Left renal pelvis (tissue), 4 donors: ENCODE results near the gene NTN1. TPM values are rescaled to one million over a fixed set of nuclear protein-coding genes. Genes with fewer than 3 reads are reported as not detected.
"Not testable (repeated sequence)": the region's sequence is repeated elsewhere in the genome, so short reads cannot be mapped to it uniquely, and the experiment has no call there.

Source experiments
- DNase-seq, 4 donors: peaks; one replicate each; pipeline ENCODE4 v3.0.0-alpha.2; 2013; ENCODE audit warnings: low read depth in 4 of 4, low spot score in 3 of 4
- polyA plus RNA-seq, 4 donors: library from polyadenylated mRNA; unstranded; fragments of 120-200 nt; gene quantifications; one replicate each; pipeline ENCODE4 v1.2.1, GENCODE V29; 2013; ENCODE audit not compliant: insufficient read length in 4 of 4

Gene NTN1
- polyA plus RNA-seq, 4 donors = 5.2 to 188 (median 9.4) TPM

DNA sequence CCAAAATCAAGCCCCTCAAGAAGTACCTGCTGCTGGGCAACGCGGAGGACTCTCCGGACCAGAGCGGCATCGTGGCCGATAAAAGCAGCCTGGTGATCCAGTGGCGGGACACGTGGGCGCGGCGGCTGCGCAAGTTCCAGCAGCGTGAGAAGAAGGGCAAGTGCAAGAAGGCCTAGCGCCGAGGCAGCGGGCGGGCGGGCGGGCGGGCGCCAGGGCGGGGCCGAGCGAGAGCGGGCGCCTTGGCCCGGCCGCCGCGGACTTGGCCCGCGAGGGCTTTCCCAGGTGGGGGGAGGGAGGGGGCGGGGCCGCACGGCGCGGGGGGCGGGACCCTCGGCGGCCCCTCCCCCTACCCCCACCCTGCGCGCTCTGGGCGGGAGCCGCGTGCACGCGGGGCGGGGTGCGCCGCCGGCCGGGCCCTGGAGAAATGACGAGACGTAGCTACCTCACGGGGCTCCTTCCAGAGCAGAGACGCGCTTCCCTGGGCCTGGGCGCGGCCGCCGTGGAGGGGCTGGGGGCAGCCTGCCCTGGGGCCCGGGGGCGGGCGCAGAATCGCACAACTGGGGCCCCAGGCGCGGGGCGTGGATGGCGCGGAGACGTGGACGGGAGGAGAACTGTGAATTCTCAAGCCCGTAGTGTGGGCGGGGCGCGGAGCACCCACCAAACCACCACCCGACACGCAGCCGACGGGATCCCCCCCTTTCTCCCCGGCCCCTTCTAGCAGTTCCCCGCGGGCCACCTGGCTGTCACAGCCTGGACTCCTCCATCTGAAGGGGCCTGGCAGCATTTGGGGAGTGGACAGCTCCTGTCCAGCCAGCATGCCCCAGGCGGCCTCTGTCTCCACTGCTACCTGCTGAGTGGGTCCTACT is 218.7 kb downstream of the NTN1 start:
- no peak for DNase-seq

DNA sequence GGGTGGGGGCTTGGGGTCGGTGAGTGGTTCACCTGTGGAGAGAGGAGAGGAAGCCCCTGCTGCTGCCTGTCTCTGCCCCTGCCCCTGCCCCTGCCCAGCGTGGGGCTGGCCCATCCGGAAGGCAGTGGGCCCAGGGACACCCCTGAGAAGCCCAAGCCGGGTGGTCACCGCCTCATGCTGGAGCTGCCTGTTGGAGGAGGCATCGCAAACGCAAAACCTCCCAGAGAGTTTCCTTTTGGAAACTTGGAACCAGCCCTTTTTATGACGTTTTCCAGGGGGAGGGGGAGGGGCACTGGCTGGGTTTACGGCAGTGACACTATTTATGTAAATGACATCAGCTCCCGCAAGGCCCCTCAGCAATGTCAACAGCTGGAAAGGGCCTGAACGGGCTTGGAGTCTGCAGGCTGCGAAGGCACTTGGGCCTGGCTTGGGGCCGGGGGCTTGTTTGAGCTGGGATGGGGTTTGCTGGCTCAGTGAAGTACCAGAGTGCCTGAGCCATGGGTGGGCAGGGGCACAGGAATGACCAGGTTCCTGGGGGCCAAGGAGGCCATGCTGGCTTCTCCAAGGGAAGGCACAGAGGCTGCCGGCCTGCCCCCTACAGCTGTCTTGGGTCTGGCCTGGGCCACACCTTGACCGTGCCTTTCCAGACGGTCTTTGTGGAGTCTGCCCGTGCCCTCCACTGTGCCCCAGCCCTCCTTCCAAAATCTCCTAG is 219.5 kb downstream of the NTN1 start:
- DNase-seq = peak; percentile 61 to 81 (median 66)

DNA sequence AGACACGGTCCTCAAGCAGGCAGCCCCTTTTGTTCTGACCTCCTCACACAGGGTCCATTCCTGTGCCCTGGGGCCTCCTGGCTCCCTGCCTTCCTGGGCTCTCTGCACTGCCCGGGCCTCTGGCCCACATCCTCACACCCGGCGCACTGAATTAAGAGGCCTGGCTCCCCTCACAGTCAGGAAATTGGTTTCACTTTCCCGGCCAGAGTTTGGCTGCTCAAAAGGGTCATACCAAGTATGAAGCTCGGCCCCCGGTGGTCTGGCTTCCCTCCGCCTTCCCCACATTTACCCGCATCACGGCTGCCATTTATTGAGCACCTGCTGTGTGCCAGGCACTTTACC is 220.0 kb downstream of the NTN1 start:
- DNase-seq = no peak

DNA sequence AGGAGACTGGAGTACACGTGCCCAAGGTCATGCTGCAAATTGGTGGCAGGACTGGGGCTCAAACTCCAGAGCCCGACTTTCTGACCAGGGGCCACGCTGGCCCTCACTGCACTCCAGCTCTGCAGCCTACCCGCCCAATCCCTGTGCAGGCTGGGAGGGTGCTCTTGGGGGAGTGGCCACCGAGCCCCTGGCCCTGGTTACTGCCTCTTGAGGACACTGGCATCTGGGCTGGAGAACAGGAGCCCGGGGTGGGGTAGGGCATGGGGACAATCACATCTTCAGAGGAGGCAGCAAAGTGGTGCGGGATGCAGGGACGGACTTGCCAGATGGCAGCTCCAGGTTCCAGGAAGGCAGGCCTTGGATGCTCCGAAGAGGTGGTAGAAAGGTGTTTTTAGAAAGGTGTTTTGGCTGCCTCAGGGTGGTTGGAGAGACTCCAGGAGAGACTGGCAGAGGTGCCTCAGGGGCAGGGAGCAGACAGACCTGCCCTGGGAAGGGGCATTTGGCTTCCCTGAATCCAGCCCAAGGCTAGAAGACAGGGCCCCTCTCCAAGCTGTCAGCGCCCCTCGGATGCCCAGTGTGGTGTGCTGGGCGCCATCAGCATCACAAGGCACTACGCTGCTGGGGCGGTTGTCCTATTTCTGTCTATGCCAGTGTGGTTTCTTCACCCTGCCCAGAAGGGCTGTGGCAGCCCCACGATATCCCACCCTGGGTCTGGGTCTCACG is 220.6 kb downstream of the NTN1 start:
- no peak for DNase-seq

DNA sequence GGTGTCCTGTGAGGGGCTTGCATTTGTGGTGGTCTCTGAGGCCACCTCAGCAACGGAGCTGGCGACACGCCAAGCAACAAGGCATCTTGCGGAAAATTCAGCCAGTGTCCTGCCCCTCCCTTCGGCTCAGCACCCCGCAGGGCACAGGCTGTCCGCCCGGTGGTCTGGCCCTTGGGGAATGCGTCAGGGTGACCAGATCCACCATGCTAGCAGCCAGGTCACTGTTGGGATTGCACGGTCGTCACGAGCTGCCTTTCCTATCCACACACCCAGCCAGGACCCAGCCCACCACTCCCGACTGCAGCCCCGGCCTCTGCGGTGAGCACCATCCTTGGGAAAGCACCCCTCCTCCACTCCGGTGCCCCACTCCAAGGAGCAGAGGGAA is 221.2 kb downstream of the NTN1 start:
- no peak for DNase-seq

DNA sequence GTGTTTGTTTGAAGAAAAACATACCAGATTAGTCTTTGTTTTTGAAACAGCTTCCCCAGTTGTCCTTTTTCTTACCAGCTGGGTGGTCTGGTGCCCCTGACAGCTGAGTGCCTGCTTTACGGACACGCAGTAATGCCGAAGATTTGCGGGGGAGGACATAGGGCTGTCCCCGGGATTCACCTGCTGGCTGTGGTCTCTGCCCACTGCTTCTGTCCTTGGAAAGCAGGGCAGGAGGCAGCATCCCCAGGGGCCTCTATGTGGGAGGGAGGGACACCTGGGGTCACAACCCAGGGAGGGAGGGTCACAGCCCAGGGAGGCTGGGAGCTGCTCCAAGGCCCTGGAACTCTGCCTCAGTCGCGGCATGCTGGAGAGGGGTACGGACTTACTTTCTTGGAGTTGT is 221.7 kb downstream of the NTN1 start:
- no peak for DNase-seq

DNA sequence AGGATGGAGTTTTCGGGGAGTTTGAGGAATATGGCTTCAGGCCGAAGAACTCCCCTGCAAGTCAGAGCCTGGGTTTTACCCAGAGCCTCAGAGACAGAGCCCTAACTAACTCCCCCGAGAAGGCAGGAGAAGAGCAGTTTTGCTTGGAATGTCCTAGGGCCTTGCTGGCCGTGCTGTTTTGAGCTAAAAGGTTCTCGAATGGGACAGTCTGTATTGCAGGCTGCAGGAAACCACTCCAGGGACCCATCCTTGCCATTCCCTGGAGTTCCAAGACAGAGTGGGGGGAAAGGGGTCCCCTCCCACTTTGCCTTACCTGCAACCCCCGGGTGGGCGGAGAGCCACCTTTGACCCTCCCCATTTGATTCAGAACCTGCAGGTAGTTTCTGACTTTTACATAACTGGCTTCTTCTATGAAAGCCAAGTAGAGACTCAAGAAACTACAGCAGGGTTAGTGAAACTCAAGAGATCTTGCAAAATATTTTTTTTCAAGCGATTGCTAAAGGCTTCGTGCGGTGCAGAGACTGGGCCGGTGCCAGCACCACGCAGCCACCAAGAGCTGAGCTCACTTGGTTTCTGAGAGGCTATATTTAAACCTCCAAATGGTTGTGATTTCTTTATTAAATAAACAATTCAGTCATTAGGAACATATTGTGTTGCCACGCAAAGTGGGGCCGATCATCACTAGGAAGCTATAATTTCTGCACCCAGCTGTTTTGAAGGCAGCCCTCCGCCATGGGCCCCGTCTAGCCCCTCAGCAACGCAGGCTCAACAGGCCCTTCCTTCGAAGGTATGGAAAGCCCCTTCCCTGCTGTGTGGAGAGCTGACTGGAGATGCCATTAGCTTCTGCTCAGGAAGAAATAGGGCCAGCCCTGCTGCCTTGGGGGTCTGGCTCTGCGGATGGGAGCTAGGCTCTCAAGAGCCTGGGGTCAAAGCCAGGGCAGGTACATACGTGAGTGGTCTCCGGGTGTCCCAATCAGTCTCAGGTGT is 223.0 kb downstream of the NTN1 start:
- no peak for DNase-seq

DNA sequence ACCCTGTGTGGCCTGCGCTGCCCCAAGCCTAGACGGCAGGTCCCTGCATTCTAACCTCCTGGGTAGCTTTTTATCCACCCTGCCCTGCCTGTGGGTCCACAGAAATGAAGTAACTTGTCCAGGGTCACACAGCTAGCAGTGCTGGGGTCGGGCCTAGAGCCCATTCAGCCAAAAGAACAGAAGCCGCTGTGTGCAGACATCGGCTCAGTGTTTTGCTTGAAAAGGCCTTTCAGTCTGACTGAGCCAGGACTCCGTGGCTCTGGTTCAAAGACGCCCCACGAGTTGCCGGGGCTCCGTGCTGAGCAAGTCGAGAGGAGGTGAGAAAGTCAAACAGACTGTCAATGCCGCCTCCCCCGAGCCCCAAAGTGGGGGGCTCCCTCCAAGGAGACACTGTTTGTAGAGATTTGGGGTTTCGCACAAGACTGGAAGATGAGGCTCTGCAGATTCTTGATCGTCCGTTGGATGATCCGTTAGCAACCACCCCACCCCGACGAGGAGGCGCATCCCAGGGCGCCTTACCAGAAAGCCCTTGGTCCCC is 226.2 kb downstream of the NTN1 start:
- DNase-seq = no peak

DNA sequence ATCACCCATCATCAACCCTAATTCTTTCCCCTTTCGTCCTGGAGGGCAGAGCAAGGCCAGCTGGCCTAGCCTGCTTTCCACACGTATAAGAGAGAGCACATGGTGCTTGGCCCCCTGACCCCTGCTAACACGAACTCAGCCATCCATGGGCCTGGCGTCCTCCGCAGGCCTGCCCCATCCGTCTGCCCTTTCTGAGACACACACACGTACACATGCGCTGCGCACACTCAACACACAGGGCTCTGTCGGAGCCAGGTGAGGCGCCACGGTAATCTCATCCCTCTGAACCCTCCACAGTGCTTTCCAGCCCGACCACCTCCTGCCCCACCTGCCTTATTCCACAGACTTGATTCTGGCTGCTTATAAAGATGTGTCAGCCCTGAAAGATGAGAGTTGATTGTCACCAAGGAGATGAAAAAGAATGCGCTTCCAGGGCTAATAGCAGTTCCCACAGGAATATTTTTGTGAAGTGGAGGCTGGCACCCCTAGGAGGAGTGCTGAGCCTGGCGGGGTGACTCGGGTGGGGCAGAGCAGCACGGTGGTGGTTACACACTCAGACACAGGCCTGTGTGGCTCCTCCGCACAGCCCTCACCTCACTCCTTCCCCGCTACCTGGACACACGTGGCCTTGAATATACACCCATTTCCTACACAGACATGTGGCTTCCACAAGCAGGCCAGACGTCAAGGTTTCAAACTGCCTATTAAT is 228.1 kb downstream of the NTN1 start:
- DNase-seq = no peak

DNA sequence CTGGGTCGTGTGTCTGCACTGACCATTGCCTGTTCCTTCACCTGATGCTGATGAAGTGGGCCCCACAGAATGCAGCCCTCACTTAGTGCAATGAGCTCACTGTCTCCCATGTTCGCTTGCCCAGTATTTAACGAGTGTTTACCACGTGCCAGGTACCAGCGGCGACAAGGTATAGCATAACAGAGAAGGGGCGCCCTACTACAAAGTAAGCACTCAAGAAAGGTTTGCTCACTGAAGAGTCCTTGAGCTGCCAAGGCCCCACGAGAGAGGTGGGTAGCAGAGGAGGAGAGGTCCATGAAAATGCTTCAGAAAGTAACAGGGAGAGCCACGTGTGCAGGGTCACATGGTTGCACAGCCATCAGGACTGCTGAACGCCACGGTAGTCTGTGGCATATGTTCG is 230.0 kb downstream of the NTN1 start:
- no peak for DNase-seq

DNA sequence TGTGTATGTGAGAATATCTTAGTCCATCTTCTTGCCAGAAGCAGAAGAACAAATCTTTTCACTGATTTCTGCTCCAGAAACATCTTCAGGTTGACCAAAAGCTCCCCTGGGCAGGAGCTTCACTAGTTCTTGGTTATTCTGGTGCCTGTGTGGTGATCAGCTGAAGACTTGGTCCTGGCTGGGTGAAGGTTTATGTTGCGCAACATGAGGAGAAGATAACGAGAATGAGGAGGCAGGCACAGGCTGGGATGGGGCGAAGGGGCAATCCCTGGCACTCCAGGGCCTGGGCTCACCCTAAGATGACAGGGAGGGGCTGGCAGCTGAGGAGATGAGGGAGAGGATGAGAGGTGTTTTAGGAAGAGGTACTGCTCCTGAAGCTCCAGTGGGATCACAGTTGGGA is 232.0 kb downstream of the NTN1 start:
- no peak for DNase-seq

DNA sequence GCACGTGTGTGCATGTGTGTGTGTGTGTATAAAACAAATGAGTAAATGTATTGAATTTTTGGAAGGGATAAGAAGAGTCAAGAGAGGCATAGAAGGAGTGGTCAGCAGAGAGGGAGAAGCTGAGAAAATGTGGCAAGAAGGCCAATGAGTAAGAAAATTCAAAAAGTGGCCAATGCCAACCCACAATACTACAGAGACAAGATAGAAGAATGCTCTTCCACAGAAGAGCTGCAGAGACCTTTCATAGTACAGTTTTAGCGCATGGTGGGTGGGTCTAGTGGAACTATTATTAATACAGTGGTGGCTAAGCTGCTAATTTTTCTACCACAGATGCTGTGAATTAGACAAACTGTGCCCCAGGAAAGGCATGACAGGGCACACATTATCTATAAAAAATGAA is 233.5 kb downstream of the NTN1 start:
- no peak for DNase-seq

DNA sequence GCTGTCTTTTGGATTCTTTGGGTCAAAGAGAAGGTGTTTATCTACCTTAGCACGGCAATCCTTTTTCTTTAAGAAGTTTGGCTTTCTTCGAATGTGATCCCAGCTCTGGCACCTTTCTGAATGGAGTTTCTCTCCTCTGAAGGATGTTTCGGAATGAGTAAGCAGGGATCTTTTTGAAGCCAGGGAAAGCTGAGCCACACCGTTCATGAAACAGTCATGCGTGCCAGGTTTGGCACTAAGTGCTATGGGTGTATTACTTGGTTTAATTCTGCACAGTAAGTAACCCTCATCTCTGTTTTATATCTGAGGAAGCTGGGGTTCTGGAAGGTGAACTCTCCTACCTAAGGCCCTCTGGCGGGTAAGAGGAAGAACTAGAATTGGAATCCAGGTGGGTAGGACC is 234.5 kb downstream of the NTN1 start:
- DNase-seq = no peak

DNA sequence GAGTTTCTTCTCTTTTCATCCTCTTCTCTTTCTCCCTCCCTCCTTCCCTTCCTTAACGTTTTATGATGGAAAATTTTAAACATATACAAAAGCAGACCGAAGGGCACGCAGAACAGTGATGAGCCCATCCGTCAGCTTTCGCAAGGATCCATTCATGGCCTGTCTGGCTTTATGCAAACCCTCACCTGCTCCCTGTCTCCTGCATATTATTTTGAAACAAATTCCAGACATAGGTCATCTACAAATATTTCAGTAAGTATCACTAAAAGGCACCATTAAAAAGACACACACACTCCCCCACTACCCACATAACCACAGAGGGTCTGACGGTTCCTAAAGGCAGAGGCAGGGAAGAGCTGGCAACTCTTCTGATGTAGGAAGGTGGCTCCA is 235.0 kb downstream of the NTN1 start:
- DNase-seq = no peak

DNA sequence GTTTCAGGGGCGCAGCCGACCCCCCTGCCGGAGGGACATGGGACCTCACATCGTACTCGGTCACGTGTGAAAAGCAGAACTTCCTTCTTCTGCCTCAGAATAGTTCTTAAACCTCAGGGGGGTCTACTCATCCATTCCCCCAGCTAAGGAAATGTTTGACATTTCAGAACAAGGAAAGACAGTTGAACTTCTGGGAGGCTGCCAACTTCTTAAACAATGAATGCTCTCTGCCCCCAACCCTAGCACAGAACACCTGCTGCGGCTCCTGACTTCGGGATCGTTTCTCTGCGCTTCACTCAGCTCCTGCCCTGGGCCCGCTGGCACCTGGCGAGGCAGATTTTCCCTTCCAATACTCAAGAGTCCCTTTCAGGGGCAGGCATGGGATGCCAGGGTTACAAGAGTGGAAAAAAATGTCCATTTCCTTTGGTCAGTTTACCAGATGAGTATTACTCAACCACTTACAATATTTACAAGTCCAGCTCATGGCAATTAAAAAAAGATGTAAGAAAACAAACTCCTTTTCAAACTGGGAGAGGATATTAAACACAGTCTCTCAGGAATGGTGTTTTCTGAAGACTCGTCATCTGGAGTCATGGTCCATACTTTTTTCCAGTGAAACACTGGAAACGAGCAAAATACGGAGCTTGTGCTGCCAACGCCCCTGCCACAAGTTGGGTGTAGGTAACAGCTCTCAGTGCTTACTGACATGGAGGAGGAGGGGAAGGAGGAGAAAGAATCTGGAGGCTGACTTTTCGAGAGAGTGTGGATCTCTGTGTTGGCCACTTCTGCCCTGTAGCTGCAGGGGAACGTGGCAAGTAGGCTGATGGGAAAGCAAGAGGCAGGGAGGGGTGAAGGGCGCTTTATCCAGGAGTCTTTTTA is 235.7 kb downstream of the NTN1 start:
- DNase-seq = no peak

DNA sequence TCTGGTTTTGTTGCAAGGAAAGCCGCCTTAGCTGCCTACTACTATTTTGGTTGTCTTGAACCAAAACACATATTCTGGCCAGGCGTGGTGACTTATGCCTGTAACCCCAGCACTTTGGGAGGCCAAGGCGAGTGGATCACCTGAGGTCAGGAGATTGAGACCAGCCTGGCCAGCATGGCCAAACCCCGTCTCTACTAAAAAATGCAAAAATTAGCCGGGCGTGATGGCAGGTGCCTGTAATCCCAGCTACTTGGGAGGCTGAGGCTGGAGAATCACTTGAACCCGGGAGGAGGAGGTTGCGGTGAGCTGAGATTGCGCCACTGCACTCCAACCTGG is 236.3 kb downstream of the NTN1 start:
- DNase-seq = not testable (repeated sequence)

DNA sequence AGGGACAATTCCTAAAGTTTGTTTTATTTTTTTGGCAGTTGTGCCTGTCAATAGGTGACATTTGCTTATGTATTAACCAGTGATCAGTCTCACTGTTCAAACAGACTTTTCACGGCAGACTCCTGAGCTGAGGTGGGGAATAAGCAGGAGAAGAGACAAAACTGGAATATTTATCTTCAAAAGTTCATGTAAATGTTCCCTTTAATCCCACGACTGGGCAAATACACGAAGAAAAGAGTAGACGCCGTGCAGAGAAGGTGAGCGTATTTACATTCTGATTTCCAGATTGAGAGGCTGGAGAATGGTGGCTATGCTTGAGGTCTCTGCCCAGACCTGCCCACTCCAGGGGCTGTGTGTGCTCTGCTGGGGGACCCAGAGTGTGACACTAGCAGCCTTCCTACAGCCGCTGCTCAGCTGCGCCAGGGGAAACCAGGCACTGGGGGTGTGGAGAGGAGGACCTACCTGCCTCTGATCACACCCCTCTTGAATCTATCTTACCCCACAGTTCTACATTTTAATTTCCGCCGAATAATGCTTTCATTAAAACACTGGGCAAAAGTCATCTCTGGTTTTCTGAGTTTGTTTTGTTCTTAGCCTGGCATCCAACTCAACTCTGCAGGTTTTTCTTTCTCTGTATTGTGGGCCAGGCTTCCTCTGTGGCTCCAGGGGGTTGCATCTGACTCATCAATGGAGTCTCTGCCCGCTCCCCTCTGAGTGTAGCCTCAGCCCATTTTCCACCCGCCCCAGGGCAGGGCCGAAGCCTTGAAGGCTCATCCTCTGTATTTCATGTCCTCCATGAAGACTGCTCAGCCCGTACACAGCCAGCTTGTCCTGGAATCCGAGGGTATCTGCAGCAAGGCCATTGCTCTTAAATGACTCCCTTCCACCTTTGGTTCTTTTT is 237.1 kb downstream of the NTN1 start:
- no peak for DNase-seq

DNA sequence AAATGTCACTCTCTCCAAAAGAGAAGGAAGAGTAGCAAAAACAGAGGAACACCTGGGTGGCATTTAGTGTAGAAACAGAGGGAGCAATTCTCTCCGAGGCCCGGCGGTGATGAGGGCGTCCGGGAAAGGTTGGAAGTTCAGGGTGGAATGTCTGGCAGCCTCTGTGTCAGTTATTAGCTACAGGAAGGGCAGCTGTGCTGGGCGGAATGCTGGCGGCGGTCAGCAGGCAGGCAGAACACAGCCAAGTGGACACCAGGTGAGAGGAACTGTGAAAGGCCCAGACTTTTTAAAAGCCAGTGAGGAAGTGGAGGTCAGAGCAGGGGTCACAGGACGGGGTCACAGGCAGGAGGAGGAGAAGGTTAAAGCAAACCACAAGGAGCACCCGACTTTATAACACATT is 238.1 kb downstream of the NTN1 start:
- no peak for DNase-seq
